Measurements from ENCODE around the gene IQSEC1. TPM values are rescaled to one million over a fixed set of nuclear protein-coding genes. Genes with fewer than 3 reads are reported as not detected.

The IQSEC1 gene
- total and polyA plus RNA-seq, 9 of the 15 experiments (the other 6 are each of a cell fraction or from before 2014, with no cell fraction given), result 0.56 to 39.0 (median 6.8) TPM

- WGBS (ENCODE audit: insufficient coverage, low coverage, missing lambda C conversion rate), result 5% methylated on average over 5 of the region's 5 CpGs
- Histone ChIP-seq H3K9me3 (replicated peaks; ENCODE audit: control insufficient read depth, insufficient read depth, low read depth, low read length) (no peaks in the 10 kb centered on the region; the same call in 1 of the 2 replicates), H3K4me1 (replicated peaks in 1 of 2; ENCODE audit: control insufficient read depth in 2 of 2, insufficient read depth in 2 of 2, low read length in 2 of 2) (no peaks in the 10 kb centered on the region), H2AFZ (ENCODE audit: low read depth, low read length) (no peak overlapping the region), H3K79me2 (ENCODE audit: control insufficient read depth, insufficient read depth, low read length) (no peaks in the 10 kb centered on the region), H3K4me3 (no peak overlapping the region), H3K27ac (ENCODE audit: extremely low read depth, low read depth, low read length) (no peak overlapping the region), H3K4me2 (ENCODE audit: insufficient read depth, low read length) (no peak overlapping the region), H3K36me3 (ENCODE audit: control insufficient read depth, insufficient read depth, low read length) (no peaks in the 10 kb centered on the region), H4K20me1 (replicated peaks; ENCODE audit: control insufficient read depth, insufficient read depth, low read length) (peaks cover 16% of the 10 kb centered on the region; the same call in 1 of the 2 replicates), H3K27me3 (ENCODE audit: control insufficient read depth in 2 of 2, insufficient read depth in 2 of 2, low read length in 2 of 2) (peaks cover 62 to 90% of the 10 kb centered on the region in 2 experiments), H3K9ac (ENCODE audit: insufficient read depth in 1 of 2, low read depth in 2 of 2, low read length in 2 of 2) (no peak overlapping the region), H3K9me1 (ENCODE audit: control insufficient read depth, insufficient read depth, low read length) (no peaks in the 10 kb centered on the region)
- BruUV-seq (replicated peaks), result no TSS peak
- peak; percentile 73 for ATAC-seq
- intact Hi-C loops (cut with micrococcal nuclease), result no loop called here
- no peak for FAIRE-seq
- ChIA-PET POLR2A (interaction anchor here (0.5 to 1.0 kb wide), 5 partner anchors 9 to 509 kb away, joined by 3 to 7 read pairs (median 3); no protein-coding TSS in a partner anchor), CTCF (ENCODE audit: low intra/inter-chr PET ratio) (no interaction called here)
- TF ChIP-seq SNIP1 (IDR thresholded peaks at IDR 0.05; ENCODE audit: low read depth) (no peak), HOXB6 (CRISPR knock-in tag; IDR thresholded peaks at IDR 0.05; ENCODE audit: borderline replicate concordance) (no peak), ESRRB (CRISPR knock-in tag; IDR thresholded peaks at IDR 0.05; ENCODE audit: borderline replicate concordance) (no peak), CTCFL (IDR thresholded peaks at IDR 0.05; ENCODE audit: borderline replicate concordance, insufficient read depth, low read depth, low read length, poor library complexity, severe bottlenecking) (peak; percentile 49), KAT8 (IDR thresholded peaks at IDR 0.05; ENCODE audit: low read depth) (no peak), CTCF (IDR thresholded peaks at IDR 0.05 in 2 of 3, conservative IDR thresholded peaks at IDR 0.05 in 1 of 3; ENCODE audit: insufficient read depth in 2 of 3, low read depth in 1 of 3, low read length in 3 of 3) (0 out of 6 replicates have a peak, but pooled peaks have one; percentile 6 to 24 (median 24)), ZNF77 (CRISPR knock-in tag; IDR thresholded peaks at IDR 0.05) (no peak), ZNF707 (CRISPR knock-in tag; conservative IDR thresholded peaks at IDR 0.05) (no peak), POU5F1 (IDR thresholded peaks at IDR 0.05; ENCODE audit: borderline replicate concordance, low read depth, low read length, partially characterized antibody) (no peak)
- no peak for DNase-seq (ENCODE audit: extremely low read depth in 1 of 4, low spot score in 3 of 4)
- in situ Hi-C loops (cut with MboI), result no loop called here
Observed at GRCh38 chr3:13105896-13106250, 32.6 kb upstream of the IQSEC1 start.
